Ascending aorta (tissue), 2 donors: ENCODE measurements around the gene C12orf50. TPM values are rescaled to one million over a fixed set of nuclear protein-coding genes. Genes with fewer than 3 reads are reported as not detected.

ENCODE experiments used
- DNase-seq, 2 donors: peaks; one replicate each; pipeline ENCODE4 v3.0.0-alpha.2; 2019; ENCODE audit warnings: low spot score in 2 of 2
- H3K27ac ChIP-seq, 2 donors: fragments of 200-600 bp; sonication (generic); one replicate each; pipeline ENCODE4 v1.5.1; 2016 to 2017; ENCODE audit warnings: mild to moderate bottlenecking in 1 of 2
- H3K27me3 ChIP-seq: fragments of 200-600 bp; sonication (generic); one replicate; pipeline ENCODE4 v1.5.1; 2017
- H3K36me3 ChIP-seq, 2 donors: fragments of 200-600 bp; sonication (generic); one replicate each; pipeline ENCODE4 v1.5.1; 2016
- H3K4me1 ChIP-seq, 2 donors: fragments of 200-600 bp; sonication (generic); one replicate each; pipeline ENCODE4 v1.5.1; 2016 to 2017; ENCODE audit warnings: mild to moderate bottlenecking in 1 of 2
- H3K4me3 ChIP-seq, 2 donors: fragments of 200-600 bp; sonication (generic); one replicate each; pipeline ENCODE4 v1.5.1; 2016 to 2017; ENCODE audit warnings: mild to moderate bottlenecking in 1 of 2
- H3K9me3 ChIP-seq, 2 donors: fragments of 200-600 bp; sonication (generic); one replicate each; pipeline ENCODE4 v1.5.1; 2016
- CTCF ChIP-seq, 3 experiments: fragments of 200-600 bp in 2 of 3; fragments of 450-650 bp in 1 of 3; sonication (generic) in 2 of 3; IDR thresholded peaks; one replicate each; pipeline ENCODE4 v1.5.1; 2016 to 2019; ENCODE audit warnings: antibody characterized with exemption in 3 of 3, mild to moderate bottlenecking in 1 of 3, moderate library complexity in 1 of 3
- intact Hi-C: fragments of 100-400 bp; cut with DNase I; formaldehyde crosslinking; loops from one replicate; pipeline ENCODE4 v1.15.1; 2023
- total RNA-seq: library from RNA; depleted of rRNA; stranded (reverse); fragments of >200 nt; gene quantifications from one replicate; pipeline ENCODE4 v1.1.0, GENCODE V29; 2016

C12orf50 gene
- total RNA-seq: not detected

GRCh38 chr12:88029093-88029665 lies at the start of gene C12orf50:
TSS of gene C12orf50 (minus strand) at chr12:88029401. CDS start at chr12:88026962, 2,439 bp downstream.
- no peaks in the 10 kb centered on the region for H3K4me1 ChIP-seq
- no peaks in the 10 kb centered on the region for H3K27me3 ChIP-seq
- intact Hi-C loops: no loop called here
- TF ChIP-seq CTCF (IDR thresholded peaks at IDR 0.05): no peak
- no peaks in the 10 kb centered on the region for H3K9me3 ChIP-seq
- no peak within 1 kb of the TSS for H3K27ac ChIP-seq
- H3K4me3 ChIP-seq: no peak within 1 kb of the TSS
- no peaks in the 10 kb centered on the region for H3K36me3 ChIP-seq
- DNase-seq: no peak

GRCh38 chr12:88067301-88067700 lies 38.1 kb upstream of the C12orf50 start:
- no peak for DNase-seq
- intact Hi-C loops: no loop called here
- Histone ChIP-seq H3K27me3 (no peaks in the 10 kb centered on the region), H3K4me3 (no peak overlapping the region), H3K36me3 (no peaks in the 10 kb centered on the region), H3K27ac (no peak overlapping the region), H3K9me3 (no peaks in the 10 kb centered on the region), H3K4me1 (no peaks in the 10 kb centered on the region)
- no peak for TF ChIP-seq CTCF (IDR thresholded peaks at IDR 0.05)

GRCh38 chr12:88063375-88063774 lies 34.2 kb upstream of the C12orf50 start:
- no peaks in the 10 kb centered on the region for H3K4me1 ChIP-seq
- H3K27me3 ChIP-seq: no peaks in the 10 kb centered on the region
- DNase-seq: no peak
- no peak overlapping the region for H3K27ac ChIP-seq
- intact Hi-C loops: no loop called here
- no peak for TF ChIP-seq CTCF (IDR thresholded peaks at IDR 0.05)
- peaks cover 2 to 17% of the 10 kb centered on the region in 2 donors for H3K36me3 ChIP-seq
- H3K4me3 ChIP-seq: no peak overlapping the region
- no peaks in the 10 kb centered on the region for H3K9me3 ChIP-seq

- Histone ChIP-seq H3K4me1 (no peaks in the 10 kb centered on the region), H3K27ac (no peak overlapping the region), H3K4me3 (no peak overlapping the region), H3K36me3 (peaks cover 9 to 20% of the 10 kb centered on the region in 2 donors), H3K9me3 (no peaks in the 10 kb centered on the region), H3K27me3 (no peaks in the 10 kb centered on the region)
- intact Hi-C loops: no loop called here
- DNase-seq: no peak
- TF ChIP-seq CTCF (IDR thresholded peaks at IDR 0.05): no peak
Measured at GRCh38 chr12:88062474-88062873, 33.3 kb upstream of the C12orf50 start.

GRCh38 chr12:88058719-88059077 lies 29.5 kb upstream of the C12orf50 start:
- H3K9me3 ChIP-seq: no peaks in the 10 kb centered on the region
- H3K27ac ChIP-seq: no peak overlapping the region
- DNase-seq: no peak
- no peak overlapping the region for H3K4me3 ChIP-seq
- intact Hi-C loops: no loop called here
- H3K27me3 ChIP-seq: no peaks in the 10 kb centered on the region
- peaks cover 10 to 27% of the 10 kb centered on the region in 2 donors for H3K36me3 ChIP-seq
- no peak for TF ChIP-seq CTCF (IDR thresholded peaks at IDR 0.05)
- no peaks in the 10 kb centered on the region for H3K4me1 ChIP-seq
